Upper lobe of left lung (tissue), 6 donors: ENCODE results near the gene CREB3L2. TPM values are rescaled to one million over a fixed set of nuclear protein-coding genes. Genes with fewer than 3 reads are reported as not detected.

Experiments used
- ATAC-seq, 2 donors: fragments of 200-7000 bp; cut with Tn5 transposase; one replicate each; pipeline ENCODE4 v1.9.1; 2022; ENCODE audit warnings: mild to moderate bottlenecking in 2 of 2, moderate library complexity in 2 of 2; ENCODE audit not compliant: low FRiP score in 2 of 2
- DNase-seq, 2 donors: peaks; one replicate each; pipeline ENCODE4 v3.0.0-alpha.2; 2019 to 2020
- H3K27ac ChIP-seq, 4 donors: fragments of 200-600 bp; sonication (generic); one replicate each; pipeline ENCODE4 v1.5.1; 2016 to 2019
- H3K27me3 ChIP-seq, 4 donors: fragments of 200-600 bp; sonication (generic); one replicate each; pipeline ENCODE4 v1.5.1; 2017 to 2019
- H3K36me3 ChIP-seq, 4 donors: fragments of 200-600 bp; sonication (generic); one replicate each; pipeline ENCODE4 v1.5.1; 2016 to 2019
- H3K4me1 ChIP-seq, 4 donors: fragments of 200-600 bp; sonication (generic); one replicate each; pipeline ENCODE4 v1.5.1; 2018 to 2019
- H3K4me3 ChIP-seq, 4 donors: fragments of 200-600 bp; sonication (generic); one replicate each; pipeline ENCODE4 v1.5.1; 2017 to 2019; ENCODE audit warnings: mild to moderate bottlenecking in 2 of 4, moderate library complexity in 1 of 4
- H3K9me3 ChIP-seq, 4 donors: fragments of 200-600 bp; sonication (generic); one replicate each; pipeline ENCODE4 v1.5.1; 2018 to 2019
- EP300 ChIP-seq, 4 donors: sonication (generic); formaldehyde crosslinking; IDR thresholded peaks; one replicate each; pipeline ENCODE4 v1.5.1; 2017; ENCODE audit warnings: antibody characterized with exemption in 4 of 4, control low read depth in 2 of 4
- POLR2A ChIP-seq, 4 donors: fragments of 450-650 bp; IDR thresholded peaks; one replicate each; pipeline ENCODE4 v1.5.1; 2016 to 2017; ENCODE audit warnings: antibody characterized with exemption in 4 of 4, mild to moderate bottlenecking in 2 of 4
- POLR2AphosphoS5 ChIP-seq, 2 donors: sonication (generic); formaldehyde crosslinking; IDR thresholded peaks; one replicate each; pipeline ENCODE4 v1.5.1; 2017; ENCODE audit warnings: antibody characterized with exemption in 2 of 2
- WGBS, 2 donors: methylation state at CpG; one replicate each; pipeline ENCODE4 v1.1.5; 2017 to 2018; 5-methylcytosine and 5-hydroxymethylcytosine counted together
- total RNA-seq, 6 donors: library from RNA; depleted of rRNA in 4 of 6; stranded (reverse); fragments of >200 nt in 4 of 6; gene quantifications; one replicate each; pipeline versions ENCODE4 v1.1.0 to v1.2.1, GENCODE V29; 2016 to 2021
- TF ChIP-seq, protein P1 (sequence below), 6 experiments: fragments of 450-650 bp in 4 of 6; fragments of 200-600 bp in 2 of 6; sonication (generic) in 2 of 6; IDR thresholded peaks; one replicate each; pipeline ENCODE4 v1.5.1; 2016 to 2019; ENCODE audit warnings: antibody characterized with exemption in 6 of 6
- donor health status: DM: no; HTN: no; CAD: no; lungs with moderate emphysema.
- donor health status: DM: no; HTN: yes; CAD: no; lungs with severe emphysema.

The CREB3L2 gene
- total RNA-seq, 6 donors from 2014 or later, result 26.9 to 73.5 (median 34.2) TPM

DNA sequence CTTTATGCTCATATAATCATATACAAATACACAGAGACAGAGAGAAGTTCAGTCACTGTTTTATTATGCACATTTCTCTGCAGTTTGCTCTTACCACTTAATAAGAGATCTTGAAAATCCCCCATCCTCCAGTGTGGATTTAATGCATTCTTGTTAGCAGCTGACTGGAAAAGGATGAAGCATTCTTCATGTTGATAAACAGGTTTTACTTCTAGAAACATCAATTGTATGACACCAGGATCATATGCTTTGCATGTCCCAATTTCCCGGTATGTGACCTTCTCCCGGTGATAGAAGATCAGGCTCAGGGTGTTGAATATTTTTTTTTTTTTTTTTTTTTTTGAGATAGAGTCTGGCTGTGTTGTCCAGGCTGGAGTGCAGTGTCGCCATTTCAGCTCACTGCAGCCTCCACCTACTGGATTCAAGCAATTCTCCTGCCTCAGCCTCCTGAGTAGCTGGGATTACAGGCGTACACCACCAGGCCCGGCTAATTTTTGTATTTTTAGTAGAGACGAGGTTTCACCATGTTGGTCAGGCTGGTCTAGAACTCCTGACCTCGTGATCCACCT, 6.2 kb upstream of the CREB3L2 start:
- no peak overlapping the region for H3K27ac ChIP-seq
- 89 to 93% methylated on average over 7 of the region's 7 CpGs for WGBS, 2 donors
- DNase-seq (no peak), ATAC-seq (no peak)
- H3K4me1 ChIP-seq, result peaks cover 0 to 4% (median 1%) of the 10 kb centered on the region in 4 donors
- TF ChIP-seq EP300 (IDR thresholded peaks at IDR 0.05) (no peak), POLR2A (IDR thresholded peaks at IDR 0.05) (no peak), POLR2AphosphoS5 (IDR thresholded peaks at IDR 0.05) (no peak)
- TF ChIP-seq, protein P1, sequence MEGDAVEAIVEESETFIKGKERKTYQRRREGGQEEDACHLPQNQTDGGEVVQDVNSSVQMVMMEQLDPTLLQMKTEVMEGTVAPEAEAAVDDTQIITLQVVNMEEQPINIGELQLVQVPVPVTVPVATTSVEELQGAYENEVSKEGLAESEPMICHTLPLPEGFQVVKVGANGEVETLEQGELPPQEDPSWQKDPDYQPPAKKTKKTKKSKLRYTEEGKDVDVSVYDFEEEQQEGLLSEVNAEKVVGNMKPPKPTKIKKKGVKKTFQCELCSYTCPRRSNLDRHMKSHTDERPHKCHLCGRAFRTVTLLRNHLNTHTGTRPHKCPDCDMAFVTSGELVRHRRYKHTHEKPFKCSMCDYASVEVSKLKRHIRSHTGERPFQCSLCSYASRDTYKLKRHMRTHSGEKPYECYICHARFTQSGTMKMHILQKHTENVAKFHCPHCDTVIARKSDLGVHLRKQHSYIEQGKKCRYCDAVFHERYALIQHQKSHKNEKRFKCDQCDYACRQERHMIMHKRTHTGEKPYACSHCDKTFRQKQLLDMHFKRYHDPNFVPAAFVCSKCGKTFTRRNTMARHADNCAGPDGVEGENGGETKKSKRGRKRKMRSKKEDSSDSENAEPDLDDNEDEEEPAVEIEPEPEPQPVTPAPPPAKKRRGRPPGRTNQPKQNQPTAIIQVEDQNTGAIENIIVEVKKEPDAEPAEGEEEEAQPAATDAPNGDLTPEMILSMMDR (IDR thresholded peaks at IDR 0.05), result no peak
- H3K9me3 ChIP-seq, result no peaks in the 10 kb centered on the region
- H3K4me3 ChIP-seq, result no peak overlapping the region
- H3K36me3 ChIP-seq, result no peaks in the 10 kb centered on the region
- H3K27me3 ChIP-seq, result no peaks in the 10 kb centered on the region

DNA sequence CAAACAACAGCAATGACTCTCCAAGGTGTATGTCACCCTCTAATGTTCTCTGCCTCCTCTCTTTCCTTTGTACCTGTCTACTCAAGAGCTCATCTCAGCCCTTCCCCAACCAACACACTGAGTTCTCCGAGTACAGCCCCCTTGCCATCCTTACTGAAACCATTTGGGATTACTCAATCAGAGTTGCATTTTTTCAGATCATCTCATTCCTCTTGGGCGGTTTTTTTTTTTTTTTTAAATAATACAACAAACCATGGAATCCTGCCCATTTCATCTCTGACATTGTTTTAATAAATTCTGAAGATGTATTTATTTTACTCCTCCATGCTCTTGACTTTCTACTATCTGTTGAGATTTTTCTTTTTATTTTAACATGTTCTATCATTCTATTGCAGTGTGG, 4.2 kb upstream of the CREB3L2 start:
- Histone ChIP-seq H3K4me1 (peaks cover 0 to 6% (median 4%) of the 10 kb centered on the region in 4 donors), H3K9me3 (no peaks in the 10 kb centered on the region), H3K36me3 (no peaks in the 10 kb centered on the region), H3K27ac (no peak overlapping the region), H3K4me3 (no peak overlapping the region), H3K27me3 (no peaks in the 10 kb centered on the region)
- no peak for ATAC-seq
- DNase-seq, result no peak
- TF ChIP-seq, protein P1 (IDR thresholded peaks at IDR 0.05), result no peak
- TF ChIP-seq POLR2AphosphoS5 (IDR thresholded peaks at IDR 0.05), result no peak
- no peak for TF ChIP-seq POLR2A (IDR thresholded peaks at IDR 0.05)
- TF ChIP-seq EP300 (IDR thresholded peaks at IDR 0.05), result no peak
- WGBS, 2 donors, result 74 to 84% methylated on average over 2 of the region's 2 CpGs

- H3K9me3 ChIP-seq, result no peaks in the 10 kb centered on the region
- no peak overlapping the region for H3K4me3 ChIP-seq
- 68 to 71% methylated on average over 4 of the region's 4 CpGs for WGBS, 2 donors
- peaks cover 8 to 12% (median 9%) of the 10 kb centered on the region in 4 donors for H3K4me1 ChIP-seq
- H3K36me3 ChIP-seq, result no peaks in the 10 kb centered on the region
- no peak overlapping the region for H3K27ac ChIP-seq
- no peaks in the 10 kb centered on the region for H3K27me3 ChIP-seq
- TF ChIP-seq EP300 (IDR thresholded peaks at IDR 0.05) (no peak), POLR2AphosphoS5 (IDR thresholded peaks at IDR 0.05) (no peak), POLR2A (IDR thresholded peaks at IDR 0.05) (no peak)
- TF ChIP-seq, protein P1 (IDR thresholded peaks at IDR 0.05), result no peak
- no peak for DNase-seq
- ATAC-seq, result no peak
These were observed 3.0 kb upstream of the CREB3L2 start for GRCh38 chr7:138004936-138005335.

- Histone ChIP-seq H3K9me3 (no peaks in the 10 kb centered on the region), H3K4me3 (no peak overlapping the region), H3K4me1 (peaks cover 14 to 19% (median 14%) of the 10 kb centered on the region in 4 donors), H3K36me3 (no peaks in the 10 kb centered on the region), H3K27ac (no peak overlapping the region), H3K27me3 (no peaks in the 10 kb centered on the region)
- no peak for ATAC-seq
- no peak for DNase-seq
- TF ChIP-seq POLR2AphosphoS5 (IDR thresholded peaks at IDR 0.05) (no peak), EP300 (IDR thresholded peaks at IDR 0.05) (no peak), POLR2A (IDR thresholded peaks at IDR 0.05) (no peak)
- TF ChIP-seq, protein P1 (IDR thresholded peaks at IDR 0.05), result no peak
- 83 to 85% methylated on average over 4 of the region's 4 CpGs for WGBS, 2 donors
These were observed 2.2 kb upstream of the CREB3L2 start for GRCh38 chr7:138004046-138004445.

DNA sequence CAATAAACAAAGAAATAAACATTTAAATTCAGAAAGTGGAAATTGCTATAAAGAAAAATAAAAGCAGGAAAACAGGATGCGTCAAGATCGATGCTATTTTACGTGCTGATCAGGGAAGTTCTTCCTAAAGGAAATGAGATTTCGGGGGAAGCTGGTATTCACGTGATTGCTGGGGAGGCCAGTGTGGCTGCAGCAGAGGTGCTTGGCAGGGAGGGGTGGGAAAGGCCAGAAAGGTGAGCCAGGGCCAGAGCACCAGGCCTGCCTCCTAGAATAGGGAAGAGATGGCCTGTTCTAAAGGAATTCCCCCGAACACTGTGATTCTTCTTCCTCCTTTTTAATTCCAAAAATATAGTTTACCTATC, 923 bp upstream of the CREB3L2 start:
- no peak for DNase-seq
- Histone ChIP-seq H3K4me1 (peaks cover 15 to 22% (median 15%) of the 10 kb centered on the region in 4 donors), H3K4me3 (peak overlapping the region in 1 of 4 donors; percentile 14), H3K27ac (no peak overlapping the region), H3K36me3 (no peaks in the 10 kb centered on the region), H3K27me3 (no peaks in the 10 kb centered on the region), H3K9me3 (no peaks in the 10 kb centered on the region)
- no peak for ATAC-seq
- 55 to 57% methylated on average over 5 to 6 of the region's 6 CpGs for WGBS, 2 donors
- TF ChIP-seq POLR2A (IDR thresholded peaks at IDR 0.05) (no peak), EP300 (IDR thresholded peaks at IDR 0.05) (no peak), POLR2AphosphoS5 (IDR thresholded peaks at IDR 0.05) (no peak)
- TF ChIP-seq, protein P1 (IDR thresholded peaks at IDR 0.05), result no peak
